Gastroesophageal sphincter (tissue), 3 donors: ENCODE results near the gene STK32C.

Experiments used
- EP300 ChIP-seq: sonication (generic); formaldehyde crosslinking; IDR thresholded peaks from one replicate; pipeline ENCODE4 v1.6.1; 2017; ENCODE audit warnings: antibody characterized with exemption, mild to moderate bottlenecking
- POLR2A ChIP-seq, 2 donors: fragments of 450-650 bp; IDR thresholded peaks; one replicate each; pipeline ENCODE4 v1.6.1; 2017; ENCODE audit warnings: antibody characterized with exemption in 2 of 2, mild to moderate bottlenecking in 2 of 2, moderate library complexity in 1 of 2
- POLR2AphosphoS5 ChIP-seq: sonication (generic); formaldehyde crosslinking; IDR thresholded peaks from one replicate; pipeline ENCODE4 v1.6.1; 2017; ENCODE audit warnings: antibody characterized with exemption
- TF ChIP-seq, protein P1 (sequence below), 4 experiments: fragments of 200-600 bp in 2 of 4; fragments of 450-650 bp in 2 of 4; sonication (generic) in 1 of 4; IDR thresholded peaks; one replicate each; pipeline ENCODE4 v1.5.1; 2017 to 2019; ENCODE audit warnings: antibody characterized with exemption in 4 of 4, mild to moderate bottlenecking in 2 of 4, moderate library complexity in 2 of 4

DNA sequence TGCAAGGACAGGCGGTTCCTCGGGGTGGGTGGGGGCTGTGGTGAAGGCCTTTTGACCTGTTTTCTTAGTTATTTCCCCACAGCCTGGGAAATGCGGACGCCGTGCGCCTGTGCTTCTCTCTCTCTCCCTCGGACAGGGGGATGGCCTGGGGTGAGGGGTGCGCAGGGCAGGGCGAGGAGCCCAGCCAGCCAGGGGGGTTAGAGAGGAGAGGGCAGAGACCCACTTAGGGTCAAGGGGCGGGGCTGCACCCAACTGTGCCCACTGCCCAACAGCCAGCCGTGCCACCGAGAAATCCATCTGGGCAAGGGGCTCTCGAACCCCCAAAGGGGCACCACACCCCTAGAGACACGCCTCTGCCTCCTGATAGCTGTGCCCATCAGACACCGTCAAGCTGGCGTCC, 67.2 kb downstream of the STK32C start:
- TF ChIP-seq, protein P1, sequence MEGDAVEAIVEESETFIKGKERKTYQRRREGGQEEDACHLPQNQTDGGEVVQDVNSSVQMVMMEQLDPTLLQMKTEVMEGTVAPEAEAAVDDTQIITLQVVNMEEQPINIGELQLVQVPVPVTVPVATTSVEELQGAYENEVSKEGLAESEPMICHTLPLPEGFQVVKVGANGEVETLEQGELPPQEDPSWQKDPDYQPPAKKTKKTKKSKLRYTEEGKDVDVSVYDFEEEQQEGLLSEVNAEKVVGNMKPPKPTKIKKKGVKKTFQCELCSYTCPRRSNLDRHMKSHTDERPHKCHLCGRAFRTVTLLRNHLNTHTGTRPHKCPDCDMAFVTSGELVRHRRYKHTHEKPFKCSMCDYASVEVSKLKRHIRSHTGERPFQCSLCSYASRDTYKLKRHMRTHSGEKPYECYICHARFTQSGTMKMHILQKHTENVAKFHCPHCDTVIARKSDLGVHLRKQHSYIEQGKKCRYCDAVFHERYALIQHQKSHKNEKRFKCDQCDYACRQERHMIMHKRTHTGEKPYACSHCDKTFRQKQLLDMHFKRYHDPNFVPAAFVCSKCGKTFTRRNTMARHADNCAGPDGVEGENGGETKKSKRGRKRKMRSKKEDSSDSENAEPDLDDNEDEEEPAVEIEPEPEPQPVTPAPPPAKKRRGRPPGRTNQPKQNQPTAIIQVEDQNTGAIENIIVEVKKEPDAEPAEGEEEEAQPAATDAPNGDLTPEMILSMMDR (IDR thresholded peaks at IDR 0.05): no peak
- TF ChIP-seq POLR2AphosphoS5 (no peak), EP300 (no peak), POLR2A (IDR thresholded peaks at IDR 0.05) (no peak)
